ENCODE measurements around the gene TRMO.

DNA sequence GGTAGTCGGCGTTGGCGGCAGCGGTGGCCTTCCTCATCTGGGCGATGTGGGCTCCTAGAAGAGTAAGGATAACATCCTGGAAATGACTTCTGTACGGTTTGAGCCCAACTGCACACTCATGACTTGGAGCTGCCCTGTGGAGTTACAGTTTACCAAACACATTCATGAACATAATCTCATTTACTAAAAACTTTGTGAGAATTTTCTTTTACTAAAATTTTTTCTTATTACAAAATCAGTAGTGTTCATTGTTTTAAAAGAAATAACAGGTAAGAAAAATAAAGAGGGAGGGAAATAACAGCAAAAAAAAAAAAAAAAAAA lies 63.9 kb downstream of the TRMO start:
- no peak for TF ChIP-seq ZNF331 (CRISPR knock-in tag; IDR thresholded peaks at IDR 0.05)
- TF ChIP-seq, protein P1, sequence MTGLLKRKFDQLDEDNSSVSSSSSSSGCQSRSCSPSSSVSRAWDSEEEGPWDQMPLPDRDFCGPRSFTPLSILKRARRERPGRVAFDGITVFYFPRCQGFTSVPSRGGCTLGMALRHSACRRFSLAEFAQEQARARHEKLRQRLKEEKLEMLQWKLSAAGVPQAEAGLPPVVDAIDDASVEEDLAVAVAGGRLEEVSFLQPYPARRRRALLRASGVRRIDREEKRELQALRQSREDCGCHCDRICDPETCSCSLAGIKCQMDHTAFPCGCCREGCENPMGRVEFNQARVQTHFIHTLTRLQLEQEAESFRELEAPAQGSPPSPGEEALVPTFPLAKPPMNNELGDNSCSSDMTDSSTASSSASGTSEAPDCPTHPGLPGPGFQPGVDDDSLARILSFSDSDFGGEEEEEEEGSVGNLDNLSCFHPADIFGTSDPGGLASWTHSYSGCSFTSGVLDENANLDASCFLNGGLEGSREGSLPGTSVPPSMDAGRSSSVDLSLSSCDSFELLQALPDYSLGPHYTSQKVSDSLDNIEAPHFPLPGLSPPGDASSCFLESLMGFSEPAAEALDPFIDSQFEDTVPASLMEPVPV (CRISPR knock-in tag; IDR thresholded peaks at IDR 0.05) = no peak
- TF ChIP-seq SP1 (IDR thresholded peaks at IDR 0.05) = no peak
- no peak for TF ChIP-seq SP1 (CRISPR knock-in tag; IDR thresholded peaks at IDR 0.05)
- no peak for TF ChIP-seq ZC3H4 (CRISPR knock-in tag; IDR thresholded peaks at IDR 0.05; ENCODE audit: borderline replicate concordance)
- TF ChIP-seq, protein P2, sequence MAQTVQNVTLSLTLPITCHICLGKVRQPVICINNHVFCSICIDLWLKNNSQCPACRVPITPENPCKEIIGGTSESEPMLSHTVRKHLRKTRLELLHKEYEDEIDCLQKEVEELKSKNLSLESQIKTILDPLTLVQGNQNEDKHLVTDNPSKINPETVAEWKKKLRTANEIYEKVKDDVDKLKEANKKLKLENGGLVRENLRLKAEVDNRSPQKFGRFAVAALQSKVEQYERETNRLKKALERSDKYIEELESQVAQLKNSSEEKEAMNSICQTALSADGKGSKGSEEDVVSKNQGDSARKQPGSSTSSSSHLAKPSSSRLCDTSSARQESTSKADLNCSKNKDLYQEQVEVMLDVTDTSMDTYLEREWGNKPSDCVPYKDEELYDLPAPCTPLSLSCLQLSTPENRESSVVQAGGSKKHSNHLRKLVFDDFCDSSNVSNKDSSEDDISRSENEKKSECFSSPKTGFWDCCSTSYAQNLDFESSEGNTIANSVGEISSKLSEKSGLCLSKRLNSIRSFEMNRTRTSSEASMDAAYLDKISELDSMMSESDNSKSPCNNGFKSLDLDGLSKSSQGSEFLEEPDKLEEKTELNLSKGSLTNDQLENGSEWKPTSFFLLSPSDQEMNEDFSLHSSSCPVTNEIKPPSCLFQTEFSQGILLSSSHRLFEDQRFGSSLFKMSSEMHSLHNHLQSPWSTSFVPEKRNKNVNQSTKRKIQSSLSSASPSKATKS (CRISPR knock-in tag; IDR thresholded peaks at IDR 0.05) = no peak
- TF ChIP-seq, protein P3, sequence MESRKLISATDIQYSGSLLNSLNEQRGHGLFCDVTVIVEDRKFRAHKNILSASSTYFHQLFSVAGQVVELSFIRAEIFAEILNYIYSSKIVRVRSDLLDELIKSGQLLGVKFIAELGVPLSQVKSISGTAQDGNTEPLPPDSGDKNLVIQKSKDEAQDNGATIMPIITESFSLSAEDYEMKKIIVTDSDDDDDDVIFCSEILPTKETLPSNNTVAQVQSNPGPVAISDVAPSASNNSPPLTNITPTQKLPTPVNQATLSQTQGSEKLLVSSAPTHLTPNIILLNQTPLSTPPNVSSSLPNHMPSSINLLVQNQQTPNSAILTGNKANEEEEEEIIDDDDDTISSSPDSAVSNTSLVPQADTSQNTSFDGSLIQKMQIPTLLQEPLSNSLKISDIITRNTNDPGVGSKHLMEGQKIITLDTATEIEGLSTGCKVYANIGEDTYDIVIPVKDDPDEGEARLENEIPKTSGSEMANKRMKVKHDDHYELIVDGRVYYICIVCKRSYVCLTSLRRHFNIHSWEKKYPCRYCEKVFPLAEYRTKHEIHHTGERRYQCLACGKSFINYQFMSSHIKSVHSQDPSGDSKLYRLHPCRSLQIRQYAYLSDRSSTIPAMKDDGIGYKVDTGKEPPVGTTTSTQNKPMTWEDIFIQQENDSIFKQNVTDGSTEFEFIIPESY (CRISPR knock-in tag; IDR thresholded peaks at IDR 0.05) = no peak
- TF ChIP-seq ZNF10 (CRISPR knock-in tag; IDR thresholded peaks at IDR 0.05; ENCODE audit: borderline replicate concordance, low read depth) = no peak
- TF ChIP-seq KLF11 (CRISPR knock-in tag; IDR thresholded peaks at IDR 0.05) = no peak
- TF ChIP-seq, protein P4, sequence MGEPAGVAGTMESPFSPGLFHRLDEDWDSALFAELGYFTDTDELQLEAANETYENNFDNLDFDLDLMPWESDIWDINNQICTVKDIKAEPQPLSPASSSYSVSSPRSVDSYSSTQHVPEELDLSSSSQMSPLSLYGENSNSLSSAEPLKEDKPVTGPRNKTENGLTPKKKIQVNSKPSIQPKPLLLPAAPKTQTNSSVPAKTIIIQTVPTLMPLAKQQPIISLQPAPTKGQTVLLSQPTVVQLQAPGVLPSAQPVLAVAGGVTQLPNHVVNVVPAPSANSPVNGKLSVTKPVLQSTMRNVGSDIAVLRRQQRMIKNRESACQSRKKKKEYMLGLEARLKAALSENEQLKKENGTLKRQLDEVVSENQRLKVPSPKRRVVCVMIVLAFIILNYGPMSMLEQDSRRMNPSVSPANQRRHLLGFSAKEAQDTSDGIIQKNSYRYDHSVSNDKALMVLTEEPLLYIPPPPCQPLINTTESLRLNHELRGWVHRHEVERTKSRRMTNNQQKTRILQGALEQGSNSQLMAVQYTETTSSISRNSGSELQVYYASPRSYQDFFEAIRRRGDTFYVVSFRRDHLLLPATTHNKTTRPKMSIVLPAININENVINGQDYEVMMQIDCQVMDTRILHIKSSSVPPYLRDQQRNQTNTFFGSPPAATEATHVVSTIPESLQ (CRISPR knock-in tag; conservative IDR thresholded peaks at IDR 0.05) = no peak
- TF ChIP-seq, protein P5, sequence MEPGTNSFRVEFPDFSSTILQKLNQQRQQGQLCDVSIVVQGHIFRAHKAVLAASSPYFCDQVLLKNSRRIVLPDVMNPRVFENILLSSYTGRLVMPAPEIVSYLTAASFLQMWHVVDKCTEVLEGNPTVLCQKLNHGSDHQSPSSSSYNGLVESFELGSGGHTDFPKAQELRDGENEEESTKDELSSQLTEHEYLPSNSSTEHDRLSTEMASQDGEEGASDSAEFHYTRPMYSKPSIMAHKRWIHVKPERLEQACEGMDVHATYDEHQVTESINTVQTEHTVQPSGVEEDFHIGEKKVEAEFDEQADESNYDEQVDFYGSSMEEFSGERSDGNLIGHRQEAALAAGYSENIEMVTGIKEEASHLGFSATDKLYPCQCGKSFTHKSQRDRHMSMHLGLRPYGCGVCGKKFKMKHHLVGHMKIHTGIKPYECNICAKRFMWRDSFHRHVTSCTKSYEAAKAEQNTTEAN (CRISPR knock-in tag; conservative IDR thresholded peaks at IDR 0.05) = no peak
- TF ChIP-seq TOPORS (CRISPR knock-in tag; IDR thresholded peaks at IDR 0.05) = no peak
- TF ChIP-seq, protein P6, sequence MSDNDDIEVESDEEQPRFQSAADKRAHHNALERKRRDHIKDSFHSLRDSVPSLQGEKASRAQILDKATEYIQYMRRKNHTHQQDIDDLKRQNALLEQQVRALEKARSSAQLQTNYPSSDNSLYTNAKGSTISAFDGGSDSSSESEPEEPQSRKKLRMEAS (IDR thresholded peaks at IDR 0.05) = no peak
